ENCODE results near the gene SCG2.

SCG2 gene

DNA sequence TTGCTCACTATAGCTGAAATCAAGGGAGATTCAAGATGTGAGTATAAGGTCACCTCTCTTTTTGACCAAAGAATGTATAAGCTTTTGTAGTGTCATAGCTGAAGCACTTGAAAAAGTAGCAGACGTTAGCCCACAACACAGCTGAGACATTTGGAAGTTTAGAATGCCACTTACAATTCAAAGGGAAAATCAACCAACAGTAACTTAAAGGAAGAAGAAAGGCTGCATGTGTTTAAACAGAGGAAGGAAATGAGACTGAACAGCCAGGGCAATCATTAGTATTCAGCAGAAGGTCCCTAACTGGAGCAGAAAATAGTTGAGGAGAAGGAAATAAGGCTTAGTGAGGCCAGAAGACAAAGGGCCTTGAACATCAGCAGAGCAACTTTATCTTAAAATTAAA, 23.5 kb upstream of the SCG2 start:
- TF ChIP-seq, protein P1, sequence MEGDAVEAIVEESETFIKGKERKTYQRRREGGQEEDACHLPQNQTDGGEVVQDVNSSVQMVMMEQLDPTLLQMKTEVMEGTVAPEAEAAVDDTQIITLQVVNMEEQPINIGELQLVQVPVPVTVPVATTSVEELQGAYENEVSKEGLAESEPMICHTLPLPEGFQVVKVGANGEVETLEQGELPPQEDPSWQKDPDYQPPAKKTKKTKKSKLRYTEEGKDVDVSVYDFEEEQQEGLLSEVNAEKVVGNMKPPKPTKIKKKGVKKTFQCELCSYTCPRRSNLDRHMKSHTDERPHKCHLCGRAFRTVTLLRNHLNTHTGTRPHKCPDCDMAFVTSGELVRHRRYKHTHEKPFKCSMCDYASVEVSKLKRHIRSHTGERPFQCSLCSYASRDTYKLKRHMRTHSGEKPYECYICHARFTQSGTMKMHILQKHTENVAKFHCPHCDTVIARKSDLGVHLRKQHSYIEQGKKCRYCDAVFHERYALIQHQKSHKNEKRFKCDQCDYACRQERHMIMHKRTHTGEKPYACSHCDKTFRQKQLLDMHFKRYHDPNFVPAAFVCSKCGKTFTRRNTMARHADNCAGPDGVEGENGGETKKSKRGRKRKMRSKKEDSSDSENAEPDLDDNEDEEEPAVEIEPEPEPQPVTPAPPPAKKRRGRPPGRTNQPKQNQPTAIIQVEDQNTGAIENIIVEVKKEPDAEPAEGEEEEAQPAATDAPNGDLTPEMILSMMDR (conservative IDR thresholded peaks at IDR 0.05; ENCODE audit: low read length) = no peak
- DNase-seq (ENCODE audit: low read depth) = no peak

DNA sequence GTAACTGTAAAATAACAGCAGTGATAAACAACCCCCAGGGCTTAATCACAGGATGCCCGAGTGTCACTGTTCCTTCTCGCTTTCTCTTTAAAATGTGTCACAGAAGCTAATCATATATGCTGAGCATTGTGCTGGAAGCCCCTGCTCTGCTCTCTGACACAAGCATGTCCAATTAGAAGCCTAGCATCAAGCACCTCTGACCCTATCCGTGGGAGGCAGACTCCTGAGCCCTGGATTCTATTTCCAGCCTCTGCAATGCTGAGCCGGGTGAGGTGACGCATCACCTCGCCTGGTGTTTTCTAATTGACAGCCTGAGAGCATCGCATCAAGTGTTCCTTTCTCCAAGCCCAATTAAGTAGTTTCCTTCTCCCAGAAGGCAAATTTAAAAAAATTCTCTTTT, 19.7 kb upstream of the SCG2 start:
- H3K4me3 ChIP-seq (ENCODE audit: low read length) = no peak overlapping the region
- TF ChIP-seq, protein P1 (conservative IDR thresholded peaks at IDR 0.05; ENCODE audit: low read length) = no peak
- no peak for DNase-seq (ENCODE audit: low read depth)

More for the DNA sequence above, 23.5 kb upstream of the SCG2 start:
- no peak overlapping the region for H3K4me3 ChIP-seq (ENCODE audit: low read length)

DNA sequence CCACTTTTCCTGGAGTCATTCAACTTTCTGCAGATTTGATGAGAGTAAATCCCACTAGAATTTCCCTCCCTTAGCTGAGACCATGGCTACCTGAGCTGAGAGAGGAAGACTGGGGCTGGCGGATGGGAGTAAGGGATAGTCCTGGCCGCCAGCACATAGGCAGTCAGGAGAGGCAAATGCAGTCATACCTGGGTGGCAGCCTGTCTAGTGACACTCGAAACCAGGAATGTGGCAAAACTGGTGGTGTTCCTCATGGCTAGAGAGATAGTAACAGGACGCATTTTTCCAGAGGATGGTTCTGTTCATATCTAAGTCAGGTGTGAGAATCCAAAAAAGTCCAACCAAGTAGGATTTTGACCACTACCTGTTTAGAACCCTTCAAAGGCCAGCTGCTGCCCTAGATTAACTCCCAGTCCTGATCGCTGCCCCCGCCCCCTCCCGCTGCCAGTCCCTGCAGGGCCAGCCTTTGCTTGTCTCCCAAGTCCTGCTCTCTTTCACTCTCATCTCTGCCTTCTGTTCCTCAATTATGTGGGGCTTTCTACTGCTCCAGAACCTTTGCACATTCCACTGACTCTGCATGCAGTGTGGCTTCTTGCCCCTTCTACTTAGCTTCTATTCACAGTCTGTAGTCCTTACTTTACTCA, 17.4 kb upstream of the SCG2 start:
- TF ChIP-seq, protein P1 (conservative IDR thresholded peaks at IDR 0.05; ENCODE audit: low read length) = no peak
- no peak overlapping the region for H3K4me3 ChIP-seq (ENCODE audit: low read length)
- no peak for DNase-seq (ENCODE audit: low read depth)

DNA sequence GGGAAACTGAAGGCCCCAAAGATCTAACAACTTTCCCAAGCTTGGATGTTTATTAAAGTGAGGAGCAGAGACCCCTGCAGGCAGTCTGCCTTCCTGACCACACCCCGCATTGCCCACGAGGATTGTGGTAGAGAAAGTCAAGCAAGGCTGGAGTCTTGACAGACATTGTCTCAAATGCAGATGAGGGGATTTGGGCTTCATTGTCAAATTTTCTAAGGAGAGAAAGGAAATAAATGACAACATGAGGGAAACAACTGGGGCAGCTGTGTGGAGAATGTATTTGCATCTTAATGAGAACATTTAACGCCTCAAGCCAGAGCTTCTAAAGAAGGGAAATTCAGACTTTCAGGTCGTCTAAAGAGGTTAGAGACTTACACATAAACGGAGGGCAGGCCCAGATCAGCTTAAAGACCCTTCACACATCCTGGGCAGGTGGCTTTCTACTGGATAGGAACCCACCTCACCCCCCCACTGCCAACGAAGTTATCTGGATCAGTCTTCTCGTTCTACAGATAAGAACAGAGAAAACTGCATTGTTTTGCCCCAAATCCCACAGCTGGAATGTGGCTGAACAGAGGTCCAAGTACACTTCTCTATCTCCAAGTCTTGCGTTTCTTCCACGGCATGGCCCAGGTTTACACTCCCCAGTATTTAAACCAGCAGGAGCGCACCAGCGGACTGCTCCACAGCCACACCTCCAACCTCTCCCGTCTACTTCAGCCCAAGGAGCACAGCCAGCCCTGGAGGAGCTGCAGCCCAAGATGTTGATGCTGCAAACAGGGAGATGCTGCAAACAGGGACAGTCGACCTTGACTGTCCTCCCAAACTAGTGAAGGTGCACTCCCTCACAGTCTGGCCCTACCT, 16.2 kb upstream of the SCG2 start:
- no peak for DNase-seq (ENCODE audit: low read depth)
- no peak overlapping the region for H3K4me3 ChIP-seq (ENCODE audit: low read length)
- TF ChIP-seq, protein P1 (conservative IDR thresholded peaks at IDR 0.05; ENCODE audit: low read length) = no peak

DNA sequence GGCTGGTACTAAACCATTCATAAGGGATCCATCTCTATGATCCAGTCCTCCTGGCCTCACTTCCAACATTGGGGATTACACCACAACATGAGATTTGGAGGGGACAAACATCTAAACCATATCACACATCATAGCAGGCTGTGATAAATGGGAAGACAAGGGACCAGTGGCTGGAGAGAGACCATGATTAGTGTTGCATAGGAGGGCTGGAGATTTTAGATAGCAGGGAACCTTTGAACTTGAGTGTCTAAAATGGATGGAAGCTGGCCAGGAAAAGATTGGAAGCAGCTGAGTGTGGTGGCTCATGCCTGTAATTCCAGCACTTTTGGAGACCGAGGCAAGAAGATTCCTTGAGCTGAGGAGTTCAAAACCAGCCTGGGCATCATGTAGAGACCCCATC, 12.4 kb upstream of the SCG2 start:
- H3K4me3 ChIP-seq (ENCODE audit: low read length) = no peak overlapping the region
- DNase-seq (ENCODE audit: low read depth) = no peak
- TF ChIP-seq, protein P1 (conservative IDR thresholded peaks at IDR 0.05; ENCODE audit: low read length) = no peak

DNA sequence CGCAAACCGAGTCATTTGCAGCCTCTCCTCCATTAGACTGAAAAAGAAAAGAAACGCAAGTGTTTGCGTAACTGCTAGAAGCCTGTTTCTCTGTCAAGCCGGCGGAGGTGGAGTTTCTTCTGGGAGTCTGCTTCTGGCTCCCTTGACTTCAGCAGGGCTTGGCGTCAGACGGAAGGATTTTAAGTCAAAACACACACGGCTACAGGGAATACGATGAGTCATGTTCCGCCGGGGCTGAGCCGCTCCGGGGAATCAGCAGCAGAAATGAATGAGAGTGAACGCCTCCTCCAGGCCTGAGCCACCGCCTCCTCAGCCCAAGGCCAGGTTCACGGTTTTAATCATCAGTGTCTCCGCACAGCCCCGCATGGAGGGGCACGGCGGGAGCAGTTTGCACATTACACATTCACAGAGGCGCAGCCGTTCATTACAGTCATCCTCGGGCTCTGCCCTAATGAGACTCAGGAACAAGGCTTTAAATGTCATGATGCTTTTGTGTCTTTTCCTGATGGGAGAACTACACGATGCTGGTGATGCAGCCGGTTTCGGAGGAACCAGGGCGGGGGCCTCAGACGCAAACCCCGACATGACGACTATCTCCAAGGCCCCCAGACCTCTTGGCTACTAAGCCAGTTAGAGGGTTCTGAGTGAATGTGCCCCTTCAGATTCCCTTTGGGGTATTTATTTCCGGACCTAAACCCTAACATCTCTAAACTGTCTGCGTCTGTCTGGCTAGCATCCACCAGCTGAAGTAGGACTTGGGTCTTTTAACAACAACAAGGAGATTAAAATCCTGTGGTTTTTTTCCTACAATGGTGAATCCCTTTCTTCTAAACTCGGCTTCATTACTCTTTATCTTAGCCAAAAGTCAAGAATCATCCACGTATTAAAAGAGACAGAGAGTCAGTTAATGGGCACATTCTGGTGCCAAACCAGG, 11.1 kb upstream of the SCG2 start:
- TF ChIP-seq, protein P1 (conservative IDR thresholded peaks at IDR 0.05; ENCODE audit: low read length) = peak; percentile 21
- H3K4me3 ChIP-seq (ENCODE audit: low read length) = peak overlapping the region; percentile 52
- peak; percentile 96 for DNase-seq (ENCODE audit: low read depth)
